Central memory CD8-positive, alpha-beta T cell (primary cell): Measurements from ENCODE around the gene GPBP1L1.
"Not testable (repeated sequence)": the region's sequence is repeated elsewhere in the genome, so short reads cannot be mapped to it uniquely, and the experiment has no call there.

ENCODE experiments used
- ATAC-seq: fragments of 150-1000 bp; cut with Tn5 transposase; replicated peaks from 2 replicates; pipeline ENCODE4 v1.10.0; 2022; ENCODE audit warnings: mild to moderate bottlenecking, moderate FRiP score, moderate number of reproducible peaks; ENCODE audit not compliant: poor library complexity, severe bottlenecking; ENCODE audit errors: extremely low read depth
- DNase-seq, 2 donors: peaks; one replicate each; pipeline ENCODE4 v3.0.0; 2021; ENCODE audit warnings: low spot score in 2 of 2
- H3K27ac Mint-ChIP-seq: one replicate; pipeline ENCODE4 v1.8.0; 2022; ENCODE audit warnings: low read depth, mild to moderate bottlenecking, moderate library complexity, mixed read lengths
- H3K27me3 Mint-ChIP-seq: one replicate; pipeline ENCODE4 v1.8.0; 2022; ENCODE audit warnings: mixed read lengths
- H3K36me3 Mint-ChIP-seq: one replicate; pipeline ENCODE4 v1.8.0; 2022; ENCODE audit warnings: mild to moderate bottlenecking, moderate library complexity, mixed read lengths; ENCODE audit not compliant: insufficient read depth
- H3K4me1 Mint-ChIP-seq: one replicate; pipeline ENCODE4 v1.8.0; 2022; ENCODE audit warnings: mixed read lengths
- H3K4me3 Mint-ChIP-seq: one replicate; pipeline ENCODE4 v1.8.0; 2022; ENCODE audit warnings: mild to moderate bottlenecking, moderate library complexity, mixed read lengths
- H3K9me3 Mint-ChIP-seq: one replicate; pipeline ENCODE4 v1.8.0; 2022; ENCODE audit warnings: mixed read lengths

The GPBP1L1 gene

GRCh38 chr1:45686288-45687013 lies at the start of gene GPBP1L1:
Gene GPBP1L1 (minus strand): TSS chr1:45686533. CDS start chr1:45659087, 27,446 bp downstream.
- Mint-ChIP-seq H3K27me3 (no peaks in the 10 kb centered on the region), H3K4me3 (peak within 1 kb of the TSS; percentile 100), H3K27ac (peak within 1 kb of the TSS; percentile 98), H3K9me3 (no peaks in the 10 kb centered on the region), H3K4me1 (peaks cover 49% of the 10 kb centered on the region), H3K36me3 (peaks cover 33% of the 10 kb centered on the region)
- peak; percentile 97 to 98 for DNase-seq
- ATAC-seq: peak; percentile 73

DNA sequence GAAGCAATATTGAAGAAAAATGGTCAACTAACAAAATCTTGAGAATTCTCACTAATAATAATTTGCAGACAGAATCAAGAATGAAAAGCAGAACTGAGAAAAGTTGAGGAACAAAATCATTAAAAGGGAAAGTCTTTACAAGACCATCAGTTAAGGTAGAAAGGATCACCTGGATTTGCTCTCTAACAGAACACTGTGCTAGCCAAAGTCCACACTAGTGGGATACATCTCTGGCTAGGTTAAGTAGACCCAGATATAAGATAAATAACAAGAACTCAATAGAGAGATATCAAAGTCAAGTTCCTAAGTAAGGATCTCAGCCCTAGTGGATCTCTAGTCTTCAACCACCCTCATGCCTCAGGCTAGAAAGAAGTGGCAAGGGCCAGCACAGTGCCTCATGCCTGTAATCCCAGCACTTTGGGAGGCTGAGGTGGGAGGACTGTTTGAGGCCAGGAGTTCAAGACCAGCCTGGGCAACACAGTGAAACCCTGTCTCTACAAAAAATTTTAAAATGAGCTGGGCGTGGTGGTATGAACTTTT lies 44.5 kb upstream of the GPBP1L1 start:
- Mint-ChIP-seq H3K9me3 (no peaks in the 10 kb centered on the region), H3K27me3 (no peaks in the 10 kb centered on the region), H3K4me3 (no peak overlapping the region), H3K4me1 (peaks cover 10% of the 10 kb centered on the region), H3K36me3 (peaks cover 15% of the 10 kb centered on the region), H3K27ac (no peak overlapping the region)
- DNase-seq: no peak
- ATAC-seq: no peak

DNA sequence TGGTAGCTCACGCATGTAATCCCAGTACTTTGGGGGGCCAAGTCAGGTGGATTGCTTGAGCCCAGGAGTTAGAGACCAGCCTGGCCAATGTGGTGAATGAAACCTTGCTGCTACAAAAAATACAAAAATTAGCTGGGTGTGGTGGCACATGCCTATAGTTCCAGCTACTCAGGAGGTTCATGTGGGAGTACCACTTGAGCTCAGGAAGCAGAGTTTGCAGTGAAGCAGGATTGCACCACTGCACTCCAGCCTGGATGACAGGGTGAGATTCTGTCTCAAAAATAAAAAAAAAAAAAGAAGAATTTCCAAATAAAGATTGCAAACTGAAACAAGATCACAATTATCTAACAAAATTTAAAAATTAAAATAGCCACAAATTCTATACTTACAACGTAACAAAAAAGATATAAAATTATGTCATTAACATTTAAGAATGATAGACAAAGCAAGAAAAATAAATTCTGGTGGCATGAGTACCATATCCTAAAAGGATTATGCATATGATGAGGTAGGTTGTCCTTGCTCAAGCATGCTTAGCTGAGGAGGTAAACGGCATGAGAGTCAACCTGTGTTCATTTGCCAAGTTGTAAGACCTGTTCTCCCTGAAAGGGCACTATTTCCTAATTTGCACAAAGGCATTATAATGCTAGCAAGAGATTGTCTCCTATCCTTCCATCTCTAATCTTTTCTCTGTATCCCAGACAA lies 43.9 kb upstream of the GPBP1L1 start:
- H3K4me1 Mint-ChIP-seq: peaks cover 10% of the 10 kb centered on the region
- no peak overlapping the region for H3K27ac Mint-ChIP-seq
- peaks cover 15% of the 10 kb centered on the region for H3K36me3 Mint-ChIP-seq
- H3K27me3 Mint-ChIP-seq: no peaks in the 10 kb centered on the region
- DNase-seq (no peak), ATAC-seq (no peak)
- no peak overlapping the region for H3K4me3 Mint-ChIP-seq
- H3K9me3 Mint-ChIP-seq: no peaks in the 10 kb centered on the region

DNA sequence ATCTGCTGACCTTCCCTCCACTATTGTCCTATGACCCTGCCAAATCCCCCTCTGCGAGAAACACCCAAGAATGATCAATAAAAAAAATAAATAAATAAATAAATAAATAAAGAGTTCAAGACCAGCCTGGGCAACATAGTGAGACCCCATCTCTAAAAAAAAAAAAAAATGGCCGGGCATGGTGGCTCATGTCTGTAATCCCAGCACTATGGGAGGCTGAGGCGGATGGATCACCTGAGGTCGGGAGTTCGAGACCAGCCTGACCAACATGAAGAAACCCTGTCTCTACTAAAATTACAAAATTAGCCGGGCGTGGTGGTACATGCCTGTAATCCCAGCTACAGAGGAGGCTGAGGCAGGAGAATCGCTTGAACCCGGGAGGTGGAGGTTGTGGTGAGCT lies 39.7 kb upstream of the GPBP1L1 start:
- not testable (repeated sequence) for ATAC-seq, H3K4me3 Mint-ChIP-seq, DNase-seq, H3K27me3 Mint-ChIP-seq, H3K4me1 Mint-ChIP-seq, H3K27ac Mint-ChIP-seq, H3K9me3 Mint-ChIP-seq
- peaks cover 12% of the 10 kb centered on the region for H3K36me3 Mint-ChIP-seq

GRCh38 chr1:45723248-45723930 lies 37.1 kb upstream of the GPBP1L1 start:
- no peaks in the 10 kb centered on the region for H3K9me3 Mint-ChIP-seq
- no peak overlapping the region for H3K27ac Mint-ChIP-seq
- no peak for DNase-seq
- no peak for ATAC-seq
- no peaks in the 10 kb centered on the region for H3K27me3 Mint-ChIP-seq
- peaks cover 12% of the 10 kb centered on the region for H3K36me3 Mint-ChIP-seq
- H3K4me1 Mint-ChIP-seq: no peaks in the 10 kb centered on the region
- no peak overlapping the region for H3K4me3 Mint-ChIP-seq

- ATAC-seq (no peak), DNase-seq (no peak)
- Mint-ChIP-seq H3K27me3 (no peaks in the 10 kb centered on the region), H3K4me1 (no peaks in the 10 kb centered on the region), H3K9me3 (no peaks in the 10 kb centered on the region), H3K27ac (no peak overlapping the region), H3K4me3 (no peak overlapping the region), H3K36me3 (peaks cover 12% of the 10 kb centered on the region)
Observed at GRCh38 chr1:45722809-45723208, 36.5 kb upstream of the GPBP1L1 start.

DNA sequence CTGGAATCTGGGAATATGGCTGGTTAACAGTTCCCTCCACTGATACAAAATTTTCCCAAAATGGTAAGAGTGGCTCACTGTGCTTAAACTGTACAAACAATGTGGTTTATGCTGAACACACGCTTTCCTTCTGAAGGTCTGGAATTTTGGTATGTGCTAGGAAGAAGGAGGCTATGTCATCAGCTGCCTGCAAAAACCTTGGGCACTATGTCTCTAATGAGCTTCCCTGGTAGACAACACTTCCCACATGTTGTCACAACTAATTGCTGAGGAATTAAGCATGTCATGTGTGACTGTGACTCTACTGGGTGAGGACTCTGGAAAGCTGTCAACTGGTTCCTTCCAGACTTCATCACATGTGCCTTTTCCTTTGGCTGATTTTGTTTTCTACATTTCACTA lies 34.9 kb upstream of the GPBP1L1 start:
- DNase-seq (no peak), ATAC-seq (no peak)
- Mint-ChIP-seq H3K4me3 (no peak overlapping the region), H3K4me1 (no peaks in the 10 kb centered on the region), H3K27me3 (no peaks in the 10 kb centered on the region), H3K36me3 (peaks cover 10% of the 10 kb centered on the region), H3K27ac (no peak overlapping the region), H3K9me3 (no peaks in the 10 kb centered on the region)

DNA sequence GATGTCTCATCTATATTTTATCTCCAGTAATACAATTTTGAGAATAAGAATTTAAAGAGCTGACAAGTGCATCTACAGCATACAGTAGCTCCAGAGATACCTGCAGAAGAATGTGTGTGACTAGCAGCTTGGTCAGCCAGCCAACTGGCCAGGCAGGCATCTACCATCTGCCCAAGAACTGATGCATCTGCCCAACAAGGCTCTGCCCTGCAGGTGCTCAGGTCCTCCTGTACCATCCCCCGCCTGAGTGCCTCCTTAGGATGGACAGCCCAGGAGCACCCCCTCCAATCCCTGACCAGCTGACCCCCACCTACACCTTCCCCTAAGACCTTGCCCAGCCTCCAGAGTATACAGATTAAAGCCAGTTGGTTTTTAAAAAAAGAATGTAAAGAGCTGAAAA lies 32.0 kb upstream of the GPBP1L1 start:
- Mint-ChIP-seq H3K9me3 (no peaks in the 10 kb centered on the region), H3K27me3 (no peaks in the 10 kb centered on the region), H3K4me3 (no peak overlapping the region), H3K36me3 (peaks cover 17% of the 10 kb centered on the region), H3K4me1 (no peaks in the 10 kb centered on the region), H3K27ac (peak overlapping the region; percentile 19)
- ATAC-seq: no peak
- no peak for DNase-seq

DNA sequence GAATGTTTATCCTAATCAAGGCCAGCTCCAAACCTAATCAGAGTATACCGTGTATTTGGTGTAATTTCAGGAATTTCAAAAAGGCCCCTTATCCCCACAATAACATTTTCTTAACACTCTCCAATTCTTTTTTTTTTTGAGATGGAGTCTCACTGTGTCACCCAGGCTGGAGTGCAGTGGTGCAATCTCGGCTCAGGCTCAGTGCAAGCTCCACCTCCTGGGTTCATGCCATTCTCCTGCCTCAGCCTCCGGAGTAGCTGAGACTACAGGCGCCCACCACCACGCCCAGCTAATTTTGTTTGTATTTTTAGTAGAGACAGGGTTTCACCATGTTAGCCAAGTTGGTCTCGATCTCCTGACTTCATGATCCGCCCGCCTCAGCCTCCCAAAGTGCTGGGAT lies 31.1 kb upstream of the GPBP1L1 start:
- not testable (repeated sequence) for H3K27me3 Mint-ChIP-seq, DNase-seq, H3K4me1 Mint-ChIP-seq, H3K4me3 Mint-ChIP-seq, H3K9me3 Mint-ChIP-seq, ATAC-seq, H3K27ac Mint-ChIP-seq
- H3K36me3 Mint-ChIP-seq: peaks cover 20% of the 10 kb centered on the region

GRCh38 chr1:45716700-45717099 lies 30.4 kb upstream of the GPBP1L1 start:
- H3K4me3 Mint-ChIP-seq: no peak overlapping the region
- no peaks in the 10 kb centered on the region for H3K27me3 Mint-ChIP-seq
- ATAC-seq (no peak), DNase-seq (no peak)
- H3K4me1 Mint-ChIP-seq: no peaks in the 10 kb centered on the region
- H3K36me3 Mint-ChIP-seq: peaks cover 25% of the 10 kb centered on the region
- no peaks in the 10 kb centered on the region for H3K9me3 Mint-ChIP-seq
- H3K27ac Mint-ChIP-seq: no peak overlapping the region

DNA sequence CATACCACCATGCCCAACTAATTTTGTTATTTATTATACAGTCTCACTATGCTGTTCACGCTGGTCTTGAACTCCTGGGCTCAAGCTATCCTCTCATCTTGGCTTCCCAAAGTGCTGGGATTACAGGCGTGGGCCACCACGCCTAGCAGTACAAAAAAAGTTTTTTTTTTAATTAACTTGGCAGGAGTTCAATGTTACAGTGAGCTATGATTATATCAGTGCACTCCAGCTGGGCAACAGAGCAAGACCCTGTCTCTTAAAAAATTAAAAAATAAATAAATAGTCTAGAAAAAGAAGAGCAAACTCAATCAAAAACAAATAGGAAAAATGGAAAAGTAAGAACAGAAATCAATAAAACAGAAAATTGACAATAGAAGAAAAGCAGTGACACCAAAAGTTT lies 27.4 kb upstream of the GPBP1L1 start:
- H3K9me3 Mint-ChIP-seq: no peaks in the 10 kb centered on the region
- no peak for DNase-seq
- no peak overlapping the region for H3K27ac Mint-ChIP-seq
- peaks cover 28% of the 10 kb centered on the region for H3K36me3 Mint-ChIP-seq
- H3K4me3 Mint-ChIP-seq: no peak overlapping the region
- no peaks in the 10 kb centered on the region for H3K4me1 Mint-ChIP-seq
- no peaks in the 10 kb centered on the region for H3K27me3 Mint-ChIP-seq
- no peak for ATAC-seq

- no peak for DNase-seq
- peaks cover 8% of the 10 kb centered on the region for H3K9me3 Mint-ChIP-seq
- no peaks in the 10 kb centered on the region for H3K4me1 Mint-ChIP-seq
- no peak overlapping the region for H3K4me3 Mint-ChIP-seq
- H3K36me3 Mint-ChIP-seq: peaks cover 9% of the 10 kb centered on the region
- no peak overlapping the region for H3K27ac Mint-ChIP-seq
- no peaks in the 10 kb centered on the region for H3K27me3 Mint-ChIP-seq
- ATAC-seq: no peak
Observed at GRCh38 chr1:45704637-45705036, 18.3 kb upstream of the GPBP1L1 start.
